SK-N-SH (cell line): ENCODE results near the gene NPRL2. TPM values are rescaled to one million over a fixed set of nuclear protein-coding genes. Genes with fewer than 3 reads are reported as not detected.

Experiments
- CTCF ChIA-PET: fragments of 300-600, 350-600 bp; formaldehyde crosslinking; extraction: SDS; loops from one replicate; lab custom pipeline; 2021; lab: Yijun Ruan, JAX
- POLR2A ChIA-PET: fragments of 350-600 bp; sonication (Branson Sonifier 250); formaldehyde crosslinking; extraction: SDS; loops from one replicate; lab custom pipeline; 2020; ENCODE audit warnings: antibody characterized with exemption, inconsistent platforms; lab: Yijun Ruan, JAX
- DNase-seq: peaks from one replicate; pipeline ENCODE4 v3.0.0; 2012
- H2AFZ ChIP-seq: fragments of 200-600 bp; sonication (generic); 2 replicates; pipeline ENCODE4 v1.8.1; 2016; ENCODE audit warnings: antibody characterized with exemption, mild to moderate bottlenecking, low read depth
- H3F3A ChIP-seq: fragments of 200-600 bp; sonication (generic); replicated peaks from 2 replicates; pipeline ENCODE3; 2016; ENCODE audit warnings: antibody characterized with exemption, mild to moderate bottlenecking; ENCODE audit not compliant: insufficient read depth
- H3K27ac ChIP-seq, 2 experiments: fragments of 200-500 bp in 1 of 2; fragments of 200-600 bp in 1 of 2; sonication (Bioruptor generic) in 1 of 2; sonication (generic), shearing (Covaris generic) in 1 of 2; 2 replicates each; pipeline versions ENCODE4 v1.5.1 to v1.6.1; 2014 to 2016; ENCODE audit warnings: low read depth in 2 of 2, inconsistent platforms in 1 of 2, low read length in 1 of 2, mild to moderate bottlenecking in 1 of 2, mixed read lengths in 1 of 2
- H3K27me3 ChIP-seq: fragments of 200-600 bp; sonication (generic), shearing (Covaris generic); 2 replicates; pipeline ENCODE4 v1.6.1; 2016; ENCODE audit warnings: mixed run types; ENCODE audit not compliant: insufficient read depth
- H3K36me3 ChIP-seq, 2 experiments: fragments of 200-500 bp in 1 of 2; fragments of 200-600 bp in 1 of 2; sonication (Bioruptor generic) in 1 of 2; sonication (generic) in 1 of 2; replicated peaks in 1 of 2; 2 replicates each; pipeline versions ENCODE3 to v1.5.1; 2014 to 2016; ENCODE audit warnings: low read length in 1 of 2, mild to moderate bottlenecking in 1 of 2; ENCODE audit not compliant: insufficient read depth in 2 of 2, control insufficient read depth in 1 of 2
- H3K4me1 ChIP-seq, 2 experiments: fragments of 200-500 bp in 1 of 2; fragments of 200-600 bp in 1 of 2; sonication (Bioruptor generic) in 1 of 2; sonication (generic), shearing (Covaris generic) in 1 of 2; 2 replicates each; pipeline versions ENCODE4 v1.5.1 to v1.6.1; 2014 to 2016; ENCODE audit warnings: low read depth in 1 of 2, low read length in 1 of 2, mixed run types in 1 of 2; ENCODE audit not compliant: insufficient read depth in 2 of 2, control insufficient read depth in 1 of 2
- H3K4me2 ChIP-seq: fragments of 200-600 bp; sonication (generic), shearing (Covaris generic); 2 replicates; pipeline ENCODE4 v1.6.1; 2017; ENCODE audit warnings: mixed run types
- H3K4me3 ChIP-seq, 2 experiments: fragments of 200-500 bp in 1 of 2; fragments of 200-600 bp in 1 of 2; sonication (Bioruptor generic) in 1 of 2; sonication (generic), shearing (Covaris generic) in 1 of 2; 2 replicates each; pipeline versions ENCODE4 v1.5.1 to v1.8.1; 2014 to 2016; ENCODE audit warnings: low read depth in 2 of 2, inconsistent platforms in 1 of 2, low read length in 1 of 2, mild to moderate bottlenecking in 1 of 2, mixed read lengths in 1 of 2, moderate library complexity in 1 of 2
- H3K79me2 ChIP-seq: fragments of 200-600 bp; sonication (generic); 2 replicates; pipeline ENCODE4 v1.8.1; 2017; ENCODE audit warnings: mild to moderate bottlenecking; ENCODE audit not compliant: insufficient read depth
- H3K9ac ChIP-seq: fragments of 200-600 bp; sonication (generic); 2 replicates; pipeline ENCODE4 v1.6.1; 2017; ENCODE audit warnings: mixed run types
- H3K9me2 ChIP-seq: fragments of 200-600 bp; sonication (generic); 2 replicates; pipeline ENCODE4 v1.6.1; 2017; ENCODE audit warnings: mixed run types
- H3K9me3 ChIP-seq: fragments of 200-600 bp; sonication (generic); 2 replicates; pipeline ENCODE4 v1.6.1; 2017; ENCODE audit warnings: mixed run types, mild to moderate bottlenecking, moderate library complexity
- H4K20me1 ChIP-seq: fragments of 200-600 bp; sonication (generic); 2 replicates; pipeline ENCODE4 v1.6.1; 2017; ENCODE audit warnings: mild to moderate bottlenecking, mixed run types; ENCODE audit not compliant: insufficient read depth
- CHD2 ChIP-seq: fragments of 150-350 bp; IDR thresholded peaks from 2 replicates; pipeline ENCODE4 v1.6.1; 2018; ENCODE audit warnings: low read length; ENCODE audit not compliant: partially characterized antibody
- CTCF ChIP-seq: fragments of 200-600 bp; sonication (generic); IDR thresholded peaks from 2 replicates; pipeline ENCODE4 v1.6.1; 2017; ENCODE audit warnings: antibody characterized with exemption, mild to moderate bottlenecking, moderate library complexity
- EP300 ChIP-seq, 2 experiments: IDR thresholded peaks; 2 replicates each; pipeline versions ENCODE4 v1.4.0 to v1.6.1; 2012; ENCODE audit warnings: borderline replicate concordance in 1 of 2, low read depth in 1 of 2, low read length in 1 of 2
- FOSL2 ChIP-seq: IDR thresholded peaks from 2 replicates; pipeline ENCODE4 v1.4.0; 2012; ENCODE audit warnings: low read depth, mild to moderate bottlenecking, moderate library complexity, borderline replicate concordance
- FOXJ3 ChIP-seq: sonication (generic); formaldehyde crosslinking; IDR thresholded peaks from 2 replicates; pipeline ENCODE4 v1.5.1; 2020; ENCODE audit warnings: mild to moderate bottlenecking, missing genetic modification reagents
- GATA2 ChIP-seq: sonication (generic); formaldehyde crosslinking; IDR thresholded peaks from 2 replicates; pipeline ENCODE4 v1.5.0; 2020; ENCODE audit warnings: mild to moderate bottlenecking, missing genetic modification reagents
- JUND ChIP-seq: IDR thresholded peaks from 2 replicates; pipeline ENCODE4 v1.4.0; 2012
- MEF2A ChIP-seq: IDR thresholded peaks from 2 replicates; pipeline ENCODE4 v1.4.0; 2012; ENCODE audit warnings: low read depth, borderline replicate concordance
- MXI1 ChIP-seq: IDR thresholded peaks from 2 replicates; pipeline ENCODE4 v1.6.1; 2012; ENCODE audit warnings: mild to moderate bottlenecking, low read depth, low read length, improper control_type of control experiment
- NRF1 ChIP-seq: IDR thresholded peaks from 2 replicates; pipeline ENCODE4 v1.6.1; 2012; ENCODE audit warnings: low read depth, mild to moderate bottlenecking, low read length
- PBX3 ChIP-seq: IDR thresholded peaks from 2 replicates; pipeline ENCODE4; 2012
- POLR2AphosphoS5 ChIP-seq: IDR thresholded peaks from 2 replicates; pipeline ENCODE4 v1.6.1; 2012; ENCODE audit warnings: low read depth, low read length
- RAD21 ChIP-seq: IDR thresholded peaks from 2 replicates; pipeline ENCODE4 v1.6.1; 2012; ENCODE audit warnings: mild to moderate bottlenecking, low read length
- REST ChIP-seq: IDR thresholded peaks from 2 replicates; pipeline ENCODE4 v1.6.1; 2012; ENCODE audit warnings: mild to moderate bottlenecking, low read depth, low read length, moderate library complexity
- RFX5 ChIP-seq: IDR thresholded peaks from 2 replicates; pipeline ENCODE4 v1.6.1; 2012; ENCODE audit warnings: mild to moderate bottlenecking, improper control_type of control experiment, low read length
- RXRA ChIP-seq: IDR thresholded peaks from 2 replicates; pipeline ENCODE4 v1.4.0; 2012; ENCODE audit warnings: low read depth, mild to moderate bottlenecking, borderline replicate concordance
- USF2 ChIP-seq: fragments of 150-350 bp; IDR thresholded peaks from 2 replicates; pipeline ENCODE4 v1.6.1; 2017; ENCODE audit warnings: antibody characterized with exemption, low read length, low read depth, borderline replicate concordance
- ZBTB33 ChIP-seq: IDR thresholded peaks from 2 replicates; pipeline ENCODE4 v1.4.0; 2012; ENCODE audit warnings: low read depth, borderline replicate concordance
- WGBS: methylation state at CpG from one replicate; pipeline ENCODE4 v1.1.6; 2017; ENCODE audit warnings: low lambda C conversion rate; 5-methylcytosine and 5-hydroxymethylcytosine counted together
- polyA plus RNA-seq, 3 experiments: library from polyadenylated mRNA; depleted of rRNA; stranded (reverse); fragments of >200 nt; gene quantifications; 2 replicates each; pipeline ENCODE4 v1.2.3, GENCODE V29; 2012
- TF ChIP-seq, protein P1 (sequence below): fragments of 150-350 bp; IDR thresholded peaks from 2 replicates; pipeline ENCODE4 v1.6.1; 2016; ENCODE audit warnings: mild to moderate bottlenecking, low read depth, low read length
- TF ChIP-seq, protein P2 (sequence below): IDR thresholded peaks from 2 replicates; pipeline ENCODE4 v1.4.0; 2012; ENCODE audit warnings: low read depth, borderline replicate concordance

Gene NPRL2
- polyA plus RNA-seq, 1 of the 3 experiments (the other 2 are of a cell fraction) = 43.6 TPM

- 74% methylated on average over 6 of the region's 6 CpGs for WGBS
- POLR2A ChIA-PET = no interaction called here
- CTCF ChIA-PET = interaction anchor here (1.4 to 5.9 kb wide), 2 partner anchors 9 to 16 kb away, joined by 4 to 45 read pairs; partner anchors contain the start of genes HYAL1, HYAL3 and NAA80
- TF ChIP-seq CHD2 (no peak), RXRA (no peak), RFX5 (no peak), JUND (no peak), MXI1 (no peak), GATA2 (CRISPR knock-in tag) (no peak), RAD21 (no peak), NRF1 (no peak), PBX3 (no peak), CTCF (no peak), FOSL2 (no peak), POLR2AphosphoS5 (no peak), MEF2A (no peak), FOXJ3 (CRISPR knock-in tag) (no peak), ZBTB33 (no peak), REST (no peak), EP300 (IDR thresholded peaks at IDR 0.05; ENCODE audit: borderline replicate concordance in 1 of 2, low read depth in 1 of 2, low read length in 1 of 2) (no peak), USF2 (no peak)
- TF ChIP-seq, protein P1, sequence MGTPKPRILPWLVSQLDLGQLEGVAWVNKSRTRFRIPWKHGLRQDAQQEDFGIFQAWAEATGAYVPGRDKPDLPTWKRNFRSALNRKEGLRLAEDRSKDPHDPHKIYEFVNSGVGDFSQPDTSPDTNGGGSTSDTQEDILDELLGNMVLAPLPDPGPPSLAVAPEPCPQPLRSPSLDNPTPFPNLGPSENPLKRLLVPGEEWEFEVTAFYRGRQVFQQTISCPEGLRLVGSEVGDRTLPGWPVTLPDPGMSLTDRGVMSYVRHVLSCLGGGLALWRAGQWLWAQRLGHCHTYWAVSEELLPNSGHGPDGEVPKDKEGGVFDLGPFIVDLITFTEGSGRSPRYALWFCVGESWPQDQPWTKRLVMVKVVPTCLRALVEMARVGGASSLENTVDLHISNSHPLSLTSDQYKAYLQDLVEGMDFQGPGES = no peak
- TF ChIP-seq, protein P2, sequence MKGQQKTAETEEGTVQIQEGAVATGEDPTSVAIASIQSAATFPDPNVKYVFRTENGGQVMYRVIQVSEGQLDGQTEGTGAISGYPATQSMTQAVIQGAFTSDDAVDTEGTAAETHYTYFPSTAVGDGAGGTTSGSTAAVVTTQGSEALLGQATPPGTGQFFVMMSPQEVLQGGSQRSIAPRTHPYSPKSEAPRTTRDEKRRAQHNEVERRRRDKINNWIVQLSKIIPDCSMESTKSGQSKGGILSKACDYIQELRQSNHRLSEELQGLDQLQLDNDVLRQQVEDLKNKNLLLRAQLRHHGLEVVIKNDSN = no peak
- H3K4me1 ChIP-seq = peaks cover 0 to 34% of the 10 kb centered on the region in 2 experiments; a peak in 2 of 4 replicates
- no peaks in the 10 kb centered on the region for H3K9me2 ChIP-seq
- 0 out of 2 replicates have a peak overlapping the region, but pooled peaks have one; percentile 11 for H3K4me2 ChIP-seq
- H3K9me3 ChIP-seq = no peaks in the 10 kb centered on the region
- H3K27ac ChIP-seq = no peak overlapping the region
- H3K36me3 ChIP-seq = peaks cover 15 to 30% of the 10 kb centered on the region in 2 experiments
- H3K9ac ChIP-seq = no peak overlapping the region
- no peak overlapping the region for H3K4me3 ChIP-seq
- no peak for DNase-seq
- peaks cover 39% of the 10 kb centered on the region for H3K79me2 ChIP-seq
- no peak overlapping the region for H2AFZ ChIP-seq
- H3F3A ChIP-seq = peaks cover 9% of the 10 kb centered on the region
- no peaks in the 10 kb centered on the region for H3K27me3 ChIP-seq
- H4K20me1 ChIP-seq = no peaks in the 10 kb centered on the region
Measured at GRCh38 chr3:50317300-50317699, 33.3 kb downstream of the NPRL2 start.
